ENCODE measurements around the gene CD38.
"Not testable (repeated sequence)": the region's sequence is repeated elsewhere in the genome, so short reads cannot be mapped to it uniquely, and the experiment has no call there.

CD38 gene

DNA sequence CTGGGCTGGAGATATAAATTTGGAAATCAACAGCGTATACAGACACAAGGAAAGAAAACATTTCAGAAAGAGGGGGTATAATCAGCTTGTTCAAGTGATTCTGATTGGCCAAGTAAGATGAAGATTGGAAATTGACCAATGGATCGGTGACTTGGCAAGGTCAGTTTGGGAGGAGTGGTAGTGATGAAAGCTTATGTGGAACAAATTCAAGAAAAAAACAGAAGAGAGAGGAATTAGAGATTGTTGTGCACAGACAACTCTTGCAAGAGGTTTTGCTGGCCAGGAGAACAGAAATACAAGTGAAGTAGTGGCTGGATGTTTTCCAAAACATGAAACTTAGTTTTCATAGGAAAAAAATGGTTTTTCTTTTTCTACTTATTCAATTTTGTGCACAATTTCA is 16.3 kb downstream of the CD38 start:
- intact Hi-C loops (cut with micrococcal nuclease), result no loop called here
- H3K4me1 Mint-ChIP-seq (ENCODE audit: low read depth), result peaks cover 22% of the 10 kb centered on the region

DNA sequence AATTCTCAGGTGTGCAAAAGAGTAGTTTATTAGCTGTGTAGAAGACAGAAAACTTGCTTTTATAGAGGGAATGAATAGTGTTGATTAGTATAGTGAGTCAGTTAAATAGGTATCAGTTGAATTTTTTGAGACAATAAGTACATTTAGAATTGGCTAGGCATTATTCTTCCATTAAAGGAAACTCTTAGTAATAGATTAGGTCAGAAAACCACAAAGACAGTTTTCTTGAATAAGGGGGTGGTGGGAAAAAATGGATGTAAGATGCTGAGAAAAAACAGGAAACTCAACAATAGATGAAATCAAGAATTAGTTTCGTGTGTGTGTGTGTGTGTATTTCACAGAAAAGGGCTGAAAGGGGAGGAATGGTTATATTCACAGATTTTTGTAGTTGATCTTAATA is 16.8 kb downstream of the CD38 start:
- Mint-ChIP-seq H3K36me3 (ENCODE audit: low read depth) (peaks cover 14% of the 10 kb centered on the region), H3K27ac (no peak overlapping the region), H3K4me1 (ENCODE audit: low read depth) (peaks cover 26% of the 10 kb centered on the region), H3K4me3 (no peak overlapping the region), H3K9me3 (no peaks in the 10 kb centered on the region), H3K27me3 (no peaks in the 10 kb centered on the region)
- intact Hi-C loops (cut with micrococcal nuclease), result no loop called here

More for the DNA sequence above, 16.3 kb downstream of the CD38 start:
- Mint-ChIP-seq H3K27me3 (no peaks in the 10 kb centered on the region), H3K27ac (no peak overlapping the region), H3K36me3 (ENCODE audit: low read depth) (peaks cover 14% of the 10 kb centered on the region), H3K4me3 (no peak overlapping the region), H3K9me3 (no peaks in the 10 kb centered on the region)

DNA sequence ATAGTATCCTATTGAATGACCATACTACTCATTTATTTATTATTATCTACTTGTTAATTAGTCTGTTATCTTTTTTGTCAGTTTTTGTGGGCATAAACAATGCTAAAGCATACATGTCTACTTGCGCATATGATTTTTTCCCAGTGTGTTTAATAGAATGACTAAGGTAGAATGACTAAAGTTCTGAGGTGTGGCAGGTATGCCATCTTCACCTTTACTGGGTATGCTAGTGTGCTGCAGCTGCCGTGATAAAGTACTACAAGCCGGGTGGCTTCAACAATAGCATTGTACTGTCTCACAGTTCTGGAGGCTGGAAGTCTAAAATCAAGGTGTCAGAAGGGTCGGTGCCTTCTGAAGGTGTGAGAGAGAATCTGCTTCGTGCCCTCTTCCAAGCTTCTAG is 19.2 kb downstream of the CD38 start:
- Mint-ChIP-seq H3K4me3 (no peak overlapping the region), H3K36me3 (ENCODE audit: low read depth) (peaks cover 6% of the 10 kb centered on the region), H3K9me3 (no peaks in the 10 kb centered on the region), H3K27ac (no peak overlapping the region), H3K27me3 (no peaks in the 10 kb centered on the region), H3K4me1 (ENCODE audit: low read depth) (peaks cover 29% of the 10 kb centered on the region)
- intact Hi-C loops (cut with micrococcal nuclease), result no loop called here

DNA sequence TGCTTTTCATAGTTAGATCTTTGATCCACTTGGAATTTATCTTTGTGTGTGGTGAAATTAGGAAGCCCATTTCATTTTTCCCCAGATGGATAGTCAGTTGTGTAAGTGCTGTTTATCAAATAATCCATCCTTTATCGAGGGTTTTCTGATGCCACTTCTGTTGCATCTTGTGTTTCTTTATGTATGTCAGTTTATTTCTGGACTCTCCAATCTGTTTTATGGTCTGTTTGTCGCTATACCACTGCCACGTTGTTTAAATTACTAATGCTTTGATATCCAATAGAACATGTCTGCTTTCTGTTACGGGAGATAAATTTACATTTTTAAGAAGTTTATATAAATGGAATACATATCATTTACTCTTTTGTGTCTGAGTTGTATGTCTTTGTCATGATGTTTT is 21.0 kb downstream of the CD38 start:
- intact Hi-C loops (cut with micrococcal nuclease), result no loop called here
- H3K4me3 Mint-ChIP-seq, result no peak overlapping the region
- no peaks in the 10 kb centered on the region for H3K36me3 Mint-ChIP-seq (ENCODE audit: low read depth)
- no peaks in the 10 kb centered on the region for H3K27me3 Mint-ChIP-seq
- H3K9me3 Mint-ChIP-seq, result no peaks in the 10 kb centered on the region
- H3K27ac Mint-ChIP-seq, result no peak overlapping the region
- peaks cover 19% of the 10 kb centered on the region for H3K4me1 Mint-ChIP-seq (ENCODE audit: low read depth)

DNA sequence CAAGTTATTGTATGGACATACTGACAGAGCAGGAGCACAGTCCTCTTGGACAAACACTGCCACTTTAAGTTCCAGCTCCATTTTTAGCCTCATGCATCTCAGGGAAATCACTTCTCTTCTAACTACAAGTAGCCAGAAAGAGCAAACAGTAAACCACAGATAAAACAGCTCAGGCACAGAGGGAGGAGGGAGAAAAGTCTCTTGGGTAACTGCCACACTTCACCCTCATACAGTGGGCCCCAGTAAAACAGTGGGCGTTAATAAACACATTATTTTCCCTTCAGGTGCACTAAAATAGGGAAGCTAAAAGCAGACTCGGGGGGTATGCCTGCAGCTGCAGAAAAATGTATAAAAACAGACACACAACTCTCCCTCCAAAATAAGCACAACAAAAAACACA is 21.6 kb downstream of the CD38 start:
- intact Hi-C loops (cut with micrococcal nuclease), result loop anchor here (5.0 to 10.0 kb wide), 2 partner anchors 322 to 465 kb away; no protein-coding TSS in a partner anchor
- H3K27ac Mint-ChIP-seq, result peak overlapping the region; percentile 49
- no peak overlapping the region for H3K4me3 Mint-ChIP-seq
- no peaks in the 10 kb centered on the region for H3K36me3 Mint-ChIP-seq (ENCODE audit: low read depth)
- peaks cover 13% of the 10 kb centered on the region for H3K4me1 Mint-ChIP-seq (ENCODE audit: low read depth)
- H3K9me3 Mint-ChIP-seq, result no peaks in the 10 kb centered on the region
- H3K27me3 Mint-ChIP-seq, result no peaks in the 10 kb centered on the region

DNA sequence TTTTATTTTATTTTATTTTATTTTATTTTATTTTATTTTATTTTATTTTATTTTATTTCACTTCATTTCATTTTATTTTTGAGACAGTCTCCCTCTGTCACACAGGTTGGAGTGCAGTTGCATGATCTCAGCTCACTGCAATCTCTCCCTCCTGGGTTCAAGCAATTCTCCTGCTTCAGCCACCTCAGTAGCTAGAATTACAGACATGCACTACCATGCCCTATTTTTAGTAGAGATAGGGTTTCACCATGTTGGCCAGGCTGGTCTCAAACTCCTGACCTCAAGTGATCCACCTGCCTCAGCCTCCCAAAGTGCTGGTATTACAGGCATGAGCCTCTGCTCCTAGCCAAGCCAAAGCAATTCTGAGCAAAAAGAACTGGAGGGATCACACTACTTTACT is 24.4 kb downstream of the CD38 start:
- not testable (repeated sequence) for H3K27me3 Mint-ChIP-seq; H3K4me3 Mint-ChIP-seq; H3K27ac Mint-ChIP-seq; H3K9me3 Mint-ChIP-seq; H3K36me3 Mint-ChIP-seq (ENCODE audit: low read depth)
- peaks cover 28% of the 10 kb centered on the region for H3K4me1 Mint-ChIP-seq (ENCODE audit: low read depth)
- intact Hi-C loops (cut with micrococcal nuclease), result loop anchor here (5.0 to 10.0 kb wide), 2 partner anchors 325 to 462 kb away; no protein-coding TSS in a partner anchor

DNA sequence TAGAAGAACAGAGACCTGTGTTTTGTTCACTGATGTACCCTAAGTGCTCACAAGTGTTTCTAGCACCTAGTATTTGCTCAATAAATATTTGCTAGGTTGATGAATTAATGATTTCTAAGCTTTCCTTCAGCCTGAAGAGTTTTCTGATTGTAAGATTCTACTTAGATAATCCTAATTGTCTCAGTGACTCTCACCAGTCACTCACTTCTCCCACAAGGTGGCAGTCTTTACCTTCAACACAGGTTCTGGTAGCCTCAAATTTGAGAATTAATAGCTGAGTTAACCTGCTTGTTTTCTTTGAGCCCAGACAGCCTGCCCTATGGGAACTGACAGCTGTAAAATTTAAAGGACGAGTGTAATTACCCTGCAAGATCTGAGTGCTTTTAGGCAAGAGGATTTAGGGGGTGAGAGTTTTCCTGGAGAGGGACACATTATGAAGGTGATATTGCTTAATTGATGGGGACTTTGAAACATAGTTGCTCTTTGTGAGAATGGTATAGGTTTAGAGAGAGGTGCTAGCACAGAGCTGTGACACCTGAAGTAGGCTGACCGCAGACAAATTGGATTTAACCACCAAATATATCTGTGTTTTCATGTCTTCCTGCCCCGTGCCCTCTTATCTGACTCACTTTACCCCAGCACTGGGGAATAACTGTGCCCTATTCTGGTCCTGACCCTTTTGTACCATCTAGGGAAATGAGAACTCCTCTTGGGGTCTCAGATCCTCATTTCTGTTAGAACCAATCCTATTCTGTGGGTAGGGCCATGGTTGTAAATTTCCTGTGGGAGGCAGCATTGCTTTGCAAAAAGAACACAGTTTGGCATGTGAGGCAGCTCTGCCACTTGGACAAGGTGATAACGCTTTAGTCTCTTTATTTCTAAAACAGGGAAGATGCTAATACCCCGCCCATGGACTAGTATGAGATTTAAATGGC is 27.7 kb downstream of the CD38 start:
- H3K27me3 Mint-ChIP-seq, result no peaks in the 10 kb centered on the region
- H3K4me3 Mint-ChIP-seq, result no peak overlapping the region
- peaks cover 48% of the 10 kb centered on the region for H3K4me1 Mint-ChIP-seq (ENCODE audit: low read depth)
- no peaks in the 10 kb centered on the region for H3K9me3 Mint-ChIP-seq
- intact Hi-C loops (cut with micrococcal nuclease), result loop anchor here (1.0 to 10.0 kb wide), 4 partner anchors 76 to 459 kb away; no protein-coding TSS in a partner anchor
- peak overlapping the region; percentile 43 for H3K27ac Mint-ChIP-seq
- H3K36me3 Mint-ChIP-seq (ENCODE audit: low read depth), result no peaks in the 10 kb centered on the region

DNA sequence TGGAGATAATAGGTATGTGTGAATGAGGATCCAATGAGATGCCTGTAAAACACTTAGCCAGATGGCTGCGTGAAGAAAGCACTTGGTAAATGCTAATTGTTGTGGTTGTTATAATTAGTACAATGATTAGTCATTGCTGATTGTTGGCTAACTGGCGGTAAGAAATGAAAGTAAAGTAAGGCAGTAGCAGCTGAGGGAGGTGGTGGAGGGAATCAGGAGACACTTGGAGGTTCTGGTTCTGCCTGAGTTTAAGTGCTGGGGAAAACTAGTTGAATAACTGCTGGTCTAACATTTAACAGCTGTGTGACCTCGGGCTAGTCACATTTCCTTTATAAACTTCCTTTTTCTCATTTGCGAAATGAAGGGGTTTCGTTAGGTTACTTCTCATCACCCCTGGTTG is 30.9 kb downstream of the CD38 start:
- peak overlapping the region; percentile 59 for H3K27ac Mint-ChIP-seq
- peak overlapping the region; percentile 50 for H3K4me3 Mint-ChIP-seq
- H3K9me3 Mint-ChIP-seq, result no peaks in the 10 kb centered on the region
- H3K4me1 Mint-ChIP-seq (ENCODE audit: low read depth), result peaks cover 58% of the 10 kb centered on the region
- intact Hi-C loops (cut with micrococcal nuclease), result loop anchor here (5.0 to 10.0 kb wide), 2 partner anchors 73 to 456 kb away; no protein-coding TSS in a partner anchor
- no peaks in the 10 kb centered on the region for H3K27me3 Mint-ChIP-seq
- no peaks in the 10 kb centered on the region for H3K36me3 Mint-ChIP-seq (ENCODE audit: low read depth)

DNA sequence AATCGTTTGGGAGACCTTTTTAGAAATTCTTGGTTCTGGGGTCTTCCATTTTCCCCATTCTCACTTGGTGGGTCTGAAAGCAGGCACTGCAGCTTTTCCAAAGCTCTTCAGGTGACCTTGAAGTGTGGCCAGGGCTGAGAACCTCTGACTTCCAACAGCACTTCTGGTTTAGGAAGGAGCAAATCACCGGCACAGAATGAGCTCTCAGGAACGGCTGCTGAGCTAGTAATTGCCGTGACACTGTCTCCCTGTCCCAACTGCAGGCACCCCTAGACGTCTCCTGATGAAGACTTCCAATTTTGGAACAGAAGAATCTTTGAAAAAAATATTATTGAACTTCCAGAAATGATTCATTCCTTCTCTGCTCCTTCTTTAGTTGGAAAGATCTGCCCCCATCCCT is 31.3 kb downstream of the CD38 start:
- H3K27me3 Mint-ChIP-seq, result no peaks in the 10 kb centered on the region
- intact Hi-C loops (cut with micrococcal nuclease), result loop anchor here (5.0 to 10.0 kb wide), 2 partner anchors 73 to 455 kb away; no protein-coding TSS in a partner anchor
- peak overlapping the region; percentile 59 for H3K27ac Mint-ChIP-seq
- peak overlapping the region; percentile 50 for H3K4me3 Mint-ChIP-seq
- H3K4me1 Mint-ChIP-seq (ENCODE audit: low read depth), result peaks cover 58% of the 10 kb centered on the region
- no peaks in the 10 kb centered on the region for H3K36me3 Mint-ChIP-seq (ENCODE audit: low read depth)
- H3K9me3 Mint-ChIP-seq, result no peaks in the 10 kb centered on the region

DNA sequence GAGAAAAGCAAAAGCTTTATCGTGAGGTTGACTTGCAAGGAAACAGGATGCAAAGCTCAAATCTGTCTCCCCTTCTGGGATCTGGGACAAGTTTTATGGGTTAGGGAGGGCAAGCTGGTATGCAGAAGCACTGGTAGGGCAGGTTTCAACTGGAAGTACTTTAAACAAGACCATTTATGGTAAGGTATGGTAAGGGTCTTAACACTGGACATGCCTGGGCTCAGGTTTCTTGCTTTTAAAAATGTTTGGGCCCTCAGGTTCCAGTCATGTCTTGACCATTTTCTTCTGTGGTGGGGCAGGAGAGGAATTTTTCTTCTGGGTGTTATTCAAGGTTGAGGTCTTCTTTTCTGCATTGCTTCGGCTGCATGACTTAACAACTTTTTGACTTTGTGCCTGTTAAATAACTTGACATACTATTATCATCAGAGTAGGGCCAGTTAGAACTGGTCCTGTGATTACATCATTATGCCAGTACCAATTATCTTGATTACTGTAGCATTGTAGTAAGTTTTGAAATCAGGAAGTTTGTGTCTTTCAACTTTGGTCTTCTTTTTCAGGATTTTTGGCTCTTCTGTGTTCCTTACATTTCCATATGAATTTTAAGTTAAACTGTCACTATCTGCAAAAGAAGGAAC is 33.7 kb downstream of the CD38 start:
- no peak overlapping the region for H3K27ac Mint-ChIP-seq
- peaks cover 6% of the 10 kb centered on the region for H3K36me3 Mint-ChIP-seq (ENCODE audit: low read depth)
- H3K4me1 Mint-ChIP-seq (ENCODE audit: low read depth), result peaks cover 45% of the 10 kb centered on the region
- no peaks in the 10 kb centered on the region for H3K27me3 Mint-ChIP-seq
- no peak overlapping the region for H3K4me3 Mint-ChIP-seq
- intact Hi-C loops (cut with micrococcal nuclease), result no loop called here
- no peaks in the 10 kb centered on the region for H3K9me3 Mint-ChIP-seq

DNA sequence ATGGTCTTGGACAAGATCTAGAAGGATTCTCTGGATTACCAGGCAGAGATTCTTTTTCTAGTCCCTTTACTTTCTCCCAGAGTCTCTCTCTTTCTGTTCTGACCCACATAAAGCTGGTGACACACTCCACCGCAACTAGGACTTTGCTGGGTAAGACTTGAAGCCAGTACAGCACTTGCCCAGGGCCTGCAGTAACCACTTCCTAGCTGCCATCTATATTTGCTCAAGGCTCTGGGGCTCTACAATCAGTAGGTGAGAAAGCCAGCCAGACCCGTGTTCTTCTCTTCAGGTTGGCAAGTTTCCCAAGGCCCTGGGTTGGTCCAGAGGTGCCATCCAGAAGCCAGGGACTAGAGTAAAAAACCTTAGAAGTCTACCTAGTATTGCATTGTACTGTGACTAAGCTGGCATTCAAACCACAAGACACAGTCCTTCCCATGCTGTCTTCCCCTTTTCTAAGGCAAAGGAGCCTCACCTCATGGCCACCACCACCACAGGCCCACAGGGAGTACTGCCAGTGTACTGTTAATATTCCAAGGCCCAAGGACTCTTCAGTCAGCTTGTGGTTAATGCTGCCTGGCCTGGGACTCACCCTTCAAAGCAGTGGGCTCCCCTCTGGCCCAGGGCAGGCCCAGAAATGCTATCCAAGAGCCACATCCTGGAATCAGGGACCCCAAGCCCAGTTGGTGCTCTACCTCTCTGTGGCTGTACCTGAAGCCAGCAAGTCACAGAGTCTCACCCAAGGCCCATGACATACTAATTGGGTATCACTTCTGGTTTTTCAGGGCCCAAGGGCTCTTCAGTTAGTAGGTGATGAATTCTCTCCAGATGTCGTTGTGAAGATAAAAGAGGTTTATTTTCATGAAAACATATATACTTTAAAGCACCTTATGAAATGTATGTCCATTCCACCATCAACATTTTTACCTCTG is 54.7 kb downstream of the CD38 start:
- intact Hi-C loops (cut with micrococcal nuclease), result no loop called here
- H3K36me3 Mint-ChIP-seq (ENCODE audit: low read depth), result peaks cover 32% of the 10 kb centered on the region
- peak overlapping the region; percentile 27 for H3K27ac Mint-ChIP-seq
- H3K27me3 Mint-ChIP-seq, result no peaks in the 10 kb centered on the region
- no peak overlapping the region for H3K4me3 Mint-ChIP-seq
- H3K4me1 Mint-ChIP-seq (ENCODE audit: low read depth), result peaks cover 25% of the 10 kb centered on the region
- H3K9me3 Mint-ChIP-seq, result no peaks in the 10 kb centered on the region

DNA sequence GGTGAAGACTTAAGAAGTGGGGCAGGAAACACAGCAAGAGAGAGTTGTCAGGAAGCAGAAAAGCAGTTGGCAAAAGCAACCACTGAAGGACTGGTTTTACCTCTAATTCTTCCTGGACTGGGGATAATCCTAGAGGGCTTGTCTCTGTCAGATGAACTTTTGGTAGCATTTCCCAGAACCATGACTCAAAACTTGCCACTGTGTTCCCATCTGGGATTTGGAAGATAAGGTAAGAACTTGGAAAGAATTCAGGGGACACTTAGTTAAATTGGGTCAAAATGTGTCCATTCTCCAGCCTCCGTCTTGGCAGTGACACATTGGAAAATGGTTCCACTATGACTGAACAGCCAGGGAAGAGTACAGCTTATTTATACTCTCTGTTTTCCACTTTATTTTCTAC is 55.7 kb downstream of the CD38 start:
- Mint-ChIP-seq H3K4me3 (no peak overlapping the region), H3K9me3 (no peaks in the 10 kb centered on the region), H3K4me1 (ENCODE audit: low read depth) (peaks cover 25% of the 10 kb centered on the region), H3K27ac (no peak overlapping the region), H3K27me3 (no peaks in the 10 kb centered on the region), H3K36me3 (ENCODE audit: low read depth) (peaks cover 35% of the 10 kb centered on the region)
- intact Hi-C loops (cut with micrococcal nuclease), result no loop called here

DNA sequence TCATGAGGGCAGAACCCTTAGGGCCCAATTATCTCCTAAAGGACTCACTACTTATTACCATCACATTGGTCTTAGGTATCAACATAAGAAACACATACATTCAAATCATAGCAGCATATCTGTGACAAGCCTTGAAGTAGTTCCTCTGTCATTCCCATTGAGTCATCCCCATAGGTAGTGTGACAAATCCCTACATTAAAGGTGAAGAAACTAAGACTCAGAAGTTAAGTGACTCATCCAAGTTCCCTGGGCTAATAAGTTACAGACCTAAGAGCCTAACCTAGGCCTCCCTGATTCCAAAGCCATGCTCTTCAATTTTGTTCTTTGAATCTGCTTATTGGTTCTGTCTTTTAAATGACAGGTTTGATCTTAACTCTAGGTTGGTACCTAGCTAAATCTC is 58.2 kb downstream of the CD38 start:
- peaks cover 13% of the 10 kb centered on the region for H3K9me3 Mint-ChIP-seq
- no peak overlapping the region for H3K27ac Mint-ChIP-seq
- intact Hi-C loops (cut with micrococcal nuclease), result no loop called here
- peaks cover 16% of the 10 kb centered on the region for H3K4me1 Mint-ChIP-seq (ENCODE audit: low read depth)
- H3K4me3 Mint-ChIP-seq, result no peak overlapping the region
- no peaks in the 10 kb centered on the region for H3K27me3 Mint-ChIP-seq
- peaks cover 40% of the 10 kb centered on the region for H3K36me3 Mint-ChIP-seq (ENCODE audit: low read depth)

Measured in dendritic cell treated with granulocyte-macrophage colony-stimulating factor and Interleukin-4, amounts not matched to agents 40 ng/mL and 50 ng/mL, for 4 days (primary cell).